NCI-H748 (cell line): ENCODE measurements around the gene PPP2R2B.

Experiments
- DNase-seq: peaks from one replicate; lab custom pipeline; 2025; ENCODE audit not compliant: unreplicated experiment; lab: John Stamatoyannopoulos, UW

Gene PPP2R2B

GRCh38 chr5:146828385-146828784 is 50.2 kb downstream of the PPP2R2B start:
- no peak for DNase-seq

- no peak for DNase-seq
Observed at GRCh38 chr5:146827901-146828300, 50.7 kb downstream of the PPP2R2B start.

DNA sequence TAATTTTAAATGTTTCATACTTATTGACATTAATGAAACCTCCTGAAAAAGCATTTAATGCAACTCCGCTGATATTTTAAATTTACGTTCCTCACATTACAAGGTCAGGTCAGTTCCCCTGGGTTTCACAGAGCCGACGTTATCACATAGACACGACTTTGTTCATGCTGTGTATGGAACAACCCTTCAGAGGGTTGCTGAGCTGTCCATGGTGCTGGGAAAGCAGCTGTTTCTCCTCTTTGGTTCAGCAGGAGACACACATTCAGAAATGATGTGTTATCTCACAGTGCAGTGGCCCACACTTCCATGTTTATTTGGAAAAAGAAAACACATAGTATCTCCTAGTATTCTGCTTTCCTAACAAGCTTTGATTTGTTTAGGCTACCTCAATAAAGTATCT is 53.5 kb downstream of the PPP2R2B start:
- DNase-seq: no peak

DNA sequence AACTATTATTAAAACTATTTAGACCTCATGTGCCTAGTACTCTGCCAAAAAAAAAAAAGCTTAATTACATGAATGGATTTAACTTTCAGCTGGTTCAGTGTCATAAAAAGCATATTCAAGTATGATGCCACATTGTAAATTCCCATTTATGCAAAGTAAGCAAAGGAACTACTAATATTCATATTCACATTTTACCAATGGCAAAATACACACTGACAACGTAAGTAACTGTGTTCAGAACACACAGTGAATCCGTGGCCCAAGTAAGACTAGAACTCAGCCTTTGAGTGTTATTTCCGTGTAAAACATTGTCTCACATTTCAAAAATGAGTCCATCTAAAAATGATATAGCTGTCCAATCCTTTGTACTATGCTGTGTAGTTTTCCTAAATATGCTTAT is 56.8 kb downstream of the PPP2R2B start:
- no peak for DNase-seq

- no peak for DNase-seq
Observed at GRCh38 chr5:146820987-146821386, 57.6 kb downstream of the PPP2R2B start.

GRCh38 chr5:146818822-146819221 is 59.7 kb downstream of the PPP2R2B start:
- DNase-seq: no peak

GRCh38 chr5:146817973-146818372 is 60.6 kb downstream of the PPP2R2B start:
- DNase-seq: no peak

- no peak for DNase-seq
Observed at GRCh38 chr5:146816775-146817387, 61.7 kb downstream of the PPP2R2B start.

DNA sequence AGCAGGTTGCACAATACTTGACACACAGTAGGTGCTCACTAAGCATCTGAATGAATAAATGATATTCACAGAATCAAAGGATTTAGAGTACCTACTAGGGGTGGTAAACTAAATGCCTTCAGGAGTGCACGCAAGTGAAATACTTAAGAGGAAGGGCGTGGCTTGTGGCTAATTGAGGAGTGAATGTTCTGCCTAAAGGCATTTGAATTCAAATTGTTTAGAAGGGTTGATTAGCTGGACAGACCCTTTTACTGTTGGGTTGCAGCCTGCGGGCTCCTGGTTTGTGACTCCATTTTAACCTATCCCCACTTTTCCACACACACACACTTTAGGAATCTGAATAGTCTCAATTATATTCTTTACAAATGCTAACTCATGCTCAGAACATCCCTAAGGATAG is 63.1 kb downstream of the PPP2R2B start:
- peak; percentile 10 for DNase-seq

- no peak for DNase-seq
Observed at GRCh38 chr5:146813346-146814157, 65.0 kb downstream of the PPP2R2B start.

- peak; percentile 28 for DNase-seq
Observed at GRCh38 chr5:146805081-146805480, 73.5 kb downstream of the PPP2R2B start.

DNA sequence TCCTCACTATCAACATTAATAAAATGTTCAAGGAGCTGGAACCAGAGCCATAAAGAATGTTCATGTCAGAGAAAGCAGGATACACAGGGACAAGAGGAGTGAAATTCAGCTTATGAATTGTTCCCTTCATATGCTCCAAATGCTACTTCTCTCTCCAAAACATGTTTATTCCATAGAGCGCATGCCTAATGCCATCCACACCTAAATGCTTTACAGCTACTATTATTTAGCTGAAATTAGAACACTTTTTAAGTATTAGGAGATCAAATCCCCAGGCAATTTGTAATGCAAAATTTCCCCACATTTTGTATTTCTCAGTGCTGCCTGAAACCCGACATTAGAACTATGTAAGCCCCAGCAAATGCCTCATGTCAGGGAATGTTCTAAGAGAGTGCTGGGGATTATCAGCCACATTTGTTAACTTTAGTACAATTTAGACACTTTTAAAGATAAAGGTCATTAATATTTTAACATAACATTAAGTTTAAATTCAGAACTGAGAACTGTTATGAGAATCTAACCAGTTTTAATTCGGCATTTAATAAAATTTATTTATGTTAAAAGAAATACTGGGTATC is 75.5 kb downstream of the PPP2R2B start:
- DNase-seq: no peak

DNA sequence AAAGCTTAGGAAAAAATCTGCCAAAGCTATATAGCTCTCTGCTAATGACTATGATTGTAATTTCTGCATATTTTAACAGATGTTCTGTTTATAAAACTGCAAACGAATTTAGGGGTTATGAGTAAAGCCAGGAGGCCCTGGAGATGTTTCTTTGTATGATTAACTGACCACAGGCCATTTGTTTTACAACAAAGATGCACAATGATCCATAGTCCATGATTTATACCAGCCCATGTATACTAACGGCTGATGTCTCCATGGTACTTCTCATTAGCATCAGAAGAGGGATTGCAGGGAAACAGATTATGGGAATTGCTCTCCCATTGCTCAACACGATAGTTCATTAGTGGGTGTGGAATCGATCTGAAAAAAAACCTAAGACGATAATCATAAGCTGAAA is 78.9 kb downstream of the PPP2R2B start:
- DNase-seq: no peak

- DNase-seq: no peak
Observed at GRCh38 chr5:146799231-146799630, 79.3 kb downstream of the PPP2R2B start.

DNA sequence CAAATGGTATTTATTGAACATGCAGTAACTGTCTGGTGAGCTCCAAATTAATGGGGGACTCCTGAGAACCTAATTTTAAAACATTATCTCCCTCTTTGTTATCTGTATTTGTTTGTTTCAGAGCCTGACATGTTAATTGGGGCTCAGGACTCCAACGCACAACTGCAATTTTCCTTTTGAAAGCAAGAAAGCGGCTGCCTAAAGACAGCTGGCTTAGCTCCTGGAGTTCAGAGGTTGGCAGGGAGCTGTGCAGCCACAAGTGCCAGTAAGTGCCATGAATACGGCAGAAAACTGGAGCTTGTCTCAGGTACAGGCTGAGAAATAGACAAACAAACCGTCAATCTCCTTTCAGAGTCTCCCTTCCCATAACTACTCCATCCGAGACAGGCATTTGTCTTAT is 80.9 kb downstream of the PPP2R2B start:
- DNase-seq: peak; percentile 74

- DNase-seq: no peak
Observed at GRCh38 chr5:146796911-146797310, 81.6 kb downstream of the PPP2R2B start.

DNA sequence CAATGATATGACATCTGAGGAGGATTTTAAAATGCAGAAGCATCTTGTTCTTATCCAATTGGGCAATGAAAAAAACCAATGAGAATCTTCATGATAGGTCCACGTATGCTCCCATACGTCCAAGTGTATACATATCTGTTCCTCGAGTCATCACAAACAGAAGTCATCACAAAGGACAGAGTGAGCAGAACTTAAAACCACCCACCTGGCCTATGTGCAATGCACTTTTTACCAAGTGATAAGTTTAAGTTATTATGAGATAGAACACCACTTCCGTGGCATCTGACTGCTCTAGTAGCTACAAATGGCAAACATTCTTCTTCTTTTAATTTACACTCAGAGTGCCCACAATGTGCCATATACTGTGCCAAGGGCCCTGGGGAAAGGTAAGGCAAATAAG is 82.4 kb downstream of the PPP2R2B start:
- no peak for DNase-seq

DNA sequence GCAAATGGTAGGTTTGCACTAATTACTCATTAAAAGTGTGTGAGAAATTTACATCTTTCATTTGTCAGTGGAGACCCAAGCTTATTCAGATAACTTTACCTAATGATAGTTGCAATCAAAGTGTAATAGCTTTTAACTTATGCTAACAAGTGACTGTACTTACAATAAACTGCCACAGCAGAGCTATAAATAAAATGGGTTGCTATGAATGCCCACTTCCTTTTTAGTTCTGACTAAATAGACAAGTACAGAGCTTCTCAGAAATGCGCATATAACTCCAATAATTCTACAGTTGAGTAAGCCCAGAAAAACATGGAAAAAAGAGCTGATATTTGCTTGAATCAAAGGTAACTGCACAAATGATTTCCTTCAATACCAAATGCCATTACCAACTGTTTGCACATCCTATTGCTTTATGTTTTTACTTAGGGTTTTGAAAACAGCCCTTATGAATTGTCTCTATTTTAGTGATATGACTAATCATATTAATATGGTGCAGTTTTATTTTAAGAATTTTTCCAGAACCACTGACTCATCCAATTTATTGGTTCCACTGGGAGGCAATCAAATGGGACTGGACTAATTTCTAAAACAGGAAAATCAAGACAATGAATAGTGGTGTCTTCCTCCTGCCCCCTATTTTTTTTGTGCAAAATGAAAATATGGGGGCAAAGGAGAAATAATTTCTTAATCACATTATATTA is 84.1 kb downstream of the PPP2R2B start:
- DNase-seq: no peak

DNA sequence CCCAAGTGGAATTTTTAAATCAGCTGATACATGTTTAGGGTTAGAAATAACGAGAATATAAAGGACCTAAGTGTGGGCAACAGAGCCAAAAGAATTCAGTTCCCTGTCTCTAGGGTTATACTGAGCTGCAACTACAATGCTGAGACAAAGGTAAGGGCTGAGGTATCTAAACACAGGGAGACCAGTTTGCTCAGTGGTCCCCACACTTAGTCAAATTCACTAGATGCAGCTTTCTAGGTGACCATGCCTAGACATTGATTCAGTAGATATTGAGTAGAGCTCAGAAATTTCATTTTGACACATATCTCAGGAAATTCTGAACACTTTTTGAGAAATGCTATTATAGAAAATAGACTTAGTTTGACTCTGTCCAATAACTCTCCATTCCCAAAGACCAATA is 84.8 kb downstream of the PPP2R2B start:
- DNase-seq: no peak

DNA sequence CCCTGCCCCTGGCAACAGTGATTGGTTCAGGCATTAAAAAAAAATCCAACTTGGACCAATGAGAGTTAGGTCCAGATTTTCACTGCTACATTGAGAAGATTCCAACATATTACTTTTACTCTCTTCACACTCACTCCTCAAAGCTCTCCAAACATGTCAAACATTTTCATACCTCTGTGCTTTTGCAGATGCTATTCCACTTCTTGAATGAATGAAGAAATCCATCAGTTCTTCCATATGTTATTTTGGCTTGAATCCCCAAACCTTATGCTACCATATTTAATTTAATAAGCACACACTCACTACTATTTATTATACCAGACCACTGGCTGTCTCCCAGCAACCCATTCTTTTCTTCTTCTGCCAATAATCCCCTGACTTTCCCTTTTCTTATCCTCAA is 87.1 kb downstream of the PPP2R2B start:
- DNase-seq: no peak

GRCh38 chr5:146789712-146790653 is 88.6 kb downstream of the PPP2R2B start:
- DNase-seq: peak; percentile 31
